ENCODE results near the gene NDUFS7.

The NDUFS7 gene

GRCh38 chr19:1430246-1430645 is 46.5 kb downstream of the NDUFS7 start:
- in situ Hi-C loops (cut with MboI; ENCODE audit: low pct_unique_long_range_greater_than_20kb, low sequenced_read_pairs, unreplicated experiment), result no loop called here
- DNase-seq (ENCODE audit: low spot score), result no peak
- no peak for TF ChIP-seq CTCF (IDR thresholded peaks at IDR 0.05; ENCODE audit: extremely low read depth, insufficient read depth, missing control alignments)

GRCh38 chr19:1431759-1432506 is 48.2 kb downstream of the NDUFS7 start:
- in situ Hi-C loops (cut with MboI; ENCODE audit: low pct_unique_long_range_greater_than_20kb, low sequenced_read_pairs, unreplicated experiment), result no loop called here
- no peak for DNase-seq (ENCODE audit: low spot score)
- TF ChIP-seq CTCF (IDR thresholded peaks at IDR 0.05; ENCODE audit: extremely low read depth, insufficient read depth, missing control alignments), result no peak

GRCh38 chr19:1432507-1432887 is 48.8 kb downstream of the NDUFS7 start:
- TF ChIP-seq CTCF (IDR thresholded peaks at IDR 0.05; ENCODE audit: extremely low read depth, insufficient read depth, missing control alignments), result no peak
- no peak for DNase-seq (ENCODE audit: low spot score)
- in situ Hi-C loops (cut with MboI; ENCODE audit: low pct_unique_long_range_greater_than_20kb, low sequenced_read_pairs, unreplicated experiment), result no loop called here

- in situ Hi-C loops (cut with MboI; ENCODE audit: low pct_unique_long_range_greater_than_20kb, low sequenced_read_pairs, unreplicated experiment), result no loop called here
- no peak for DNase-seq (ENCODE audit: low spot score)
- no peak for TF ChIP-seq CTCF (IDR thresholded peaks at IDR 0.05; ENCODE audit: extremely low read depth, insufficient read depth, missing control alignments)
Measured at GRCh38 chr19:1433119-1434039, 49.7 kb downstream of the NDUFS7 start.

GRCh38 chr19:1434040-1434366 is 50.3 kb downstream of the NDUFS7 start:
- no peak for TF ChIP-seq CTCF (IDR thresholded peaks at IDR 0.05; ENCODE audit: extremely low read depth, insufficient read depth, missing control alignments)
- in situ Hi-C loops (cut with MboI; ENCODE audit: low pct_unique_long_range_greater_than_20kb, low sequenced_read_pairs, unreplicated experiment), result no loop called here
- no peak for DNase-seq (ENCODE audit: low spot score)

- no peak for TF ChIP-seq CTCF (IDR thresholded peaks at IDR 0.05; ENCODE audit: extremely low read depth, insufficient read depth, missing control alignments)
- DNase-seq (ENCODE audit: low spot score), result no peak
- in situ Hi-C loops (cut with MboI; ENCODE audit: low pct_unique_long_range_greater_than_20kb, low sequenced_read_pairs, unreplicated experiment), result no loop called here
Measured at GRCh38 chr19:1434577-1435060, 50.9 kb downstream of the NDUFS7 start.
